ENCODE results near the gene PKIG. TPM values are rescaled to one million over a fixed set of nuclear protein-coding genes. Genes with fewer than 3 reads are reported as not detected.

PKIG gene
- total RNA-seq, 2 donors from 2014 or later: 61.5 to 77.6 TPM

GRCh38 chr20:44606725-44607441, 24.5 kb downstream of the PKIG start:
- no peak for TF ChIP-seq CTCF (conservative IDR thresholded peaks at IDR 0.05)
- Histone ChIP-seq H3K9me3 (ENCODE audit: control insufficient read depth, low read length) (peaks cover 10% of the 10 kb centered on the region), H3K9ac (ENCODE audit: extremely low read depth, low read length, poor library complexity, severe bottlenecking) (no peak overlapping the region), H3K36me3 (ENCODE audit: control insufficient read depth, insufficient read depth, low read length) (peaks cover 15% of the 10 kb centered on the region), H3K4me1 (ENCODE audit: control insufficient read depth, insufficient read depth, low read length) (peaks cover 7% of the 10 kb centered on the region), H3K4me3 (ENCODE audit: low read length) (no peak overlapping the region), H3K27me3 (ENCODE audit: control insufficient read depth, insufficient read depth, low read length, poor library complexity, severe bottlenecking) (no peaks in the 10 kb centered on the region), H3K27ac (ENCODE audit: low read depth, low read length) (no peak overlapping the region)
- no peak overlapping the region for H3K27ac Mint-ChIP-seq
- H3K4me1 Mint-ChIP-seq: peaks cover 13% of the 10 kb centered on the region
- DNase-seq: no peak
- no peaks in the 10 kb centered on the region for H3K27me3 Mint-ChIP-seq (ENCODE audit: insufficient read depth)
- no peaks in the 10 kb centered on the region for H3K9me3 Mint-ChIP-seq
- no peak overlapping the region for H3K4me3 Mint-ChIP-seq
- 92 to 95% methylated on average over 3 to 5 of the region's 5 CpGs for WGBS, 2 experiments (ENCODE audit: insufficient coverage in 1 of 2, insufficient read length in 1 of 2)
- H3K36me3 Mint-ChIP-seq (ENCODE audit: low read depth): peaks cover 12% of the 10 kb centered on the region

DNA sequence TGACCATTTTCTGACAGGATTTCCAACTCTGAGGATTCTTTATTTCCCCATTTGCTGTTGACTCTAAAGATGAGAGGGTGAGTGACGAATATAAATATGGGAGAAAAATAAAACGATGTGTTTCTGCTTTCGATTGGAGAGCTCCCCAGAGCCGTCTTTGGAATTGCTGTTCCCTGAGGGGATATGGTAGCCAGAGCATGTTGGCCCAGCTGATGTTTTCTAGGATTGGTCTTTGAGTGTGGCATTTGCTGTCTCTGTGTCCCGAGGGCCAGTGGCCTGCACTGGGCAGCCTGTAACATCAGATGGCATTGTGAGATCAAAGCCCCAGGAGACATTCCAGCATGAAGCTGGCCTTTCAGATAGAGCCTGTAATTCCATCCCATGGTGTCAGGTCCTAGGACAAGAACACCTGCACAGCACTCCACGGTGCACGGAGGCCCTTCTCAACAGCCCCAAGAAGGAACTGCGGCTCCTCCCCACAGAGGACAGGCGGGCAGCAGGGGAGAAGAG, 26.7 kb downstream of the PKIG start:
- peaks cover 23% of the 10 kb centered on the region for H3K36me3 Mint-ChIP-seq (ENCODE audit: low read depth)
- H3K9ac ChIP-seq (ENCODE audit: extremely low read depth, low read length, poor library complexity, severe bottlenecking): peak overlapping the region; percentile 16
- peaks cover 7% of the 10 kb centered on the region for H3K4me1 ChIP-seq (ENCODE audit: control insufficient read depth, insufficient read depth, low read length)
- H3K9me3 Mint-ChIP-seq: no peaks in the 10 kb centered on the region
- peaks cover 10% of the 10 kb centered on the region for H3K9me3 ChIP-seq (ENCODE audit: control insufficient read depth, low read length)
- no peak overlapping the region for H3K4me3 ChIP-seq (ENCODE audit: low read length)
- no peak for DNase-seq
- no peak for TF ChIP-seq CTCF (conservative IDR thresholded peaks at IDR 0.05)
- H3K27me3 ChIP-seq (ENCODE audit: control insufficient read depth, insufficient read depth, low read length, poor library complexity, severe bottlenecking): no peaks in the 10 kb centered on the region
- H3K4me1 Mint-ChIP-seq: peaks cover 13% of the 10 kb centered on the region
- H3K27ac Mint-ChIP-seq: peak overlapping the region; percentile 81
- H3K27me3 Mint-ChIP-seq (ENCODE audit: insufficient read depth): no peaks in the 10 kb centered on the region
- peaks cover 24% of the 10 kb centered on the region for H3K36me3 ChIP-seq (ENCODE audit: control insufficient read depth, insufficient read depth, low read length)
- no peak overlapping the region for H3K4me3 Mint-ChIP-seq
- no peak overlapping the region for H3K27ac ChIP-seq (ENCODE audit: low read depth, low read length)
- 90 to 96% methylated on average over 9 of the region's 9 CpGs for WGBS, 2 experiments (ENCODE audit: insufficient coverage in 1 of 2, insufficient read length in 1 of 2)

DNA sequence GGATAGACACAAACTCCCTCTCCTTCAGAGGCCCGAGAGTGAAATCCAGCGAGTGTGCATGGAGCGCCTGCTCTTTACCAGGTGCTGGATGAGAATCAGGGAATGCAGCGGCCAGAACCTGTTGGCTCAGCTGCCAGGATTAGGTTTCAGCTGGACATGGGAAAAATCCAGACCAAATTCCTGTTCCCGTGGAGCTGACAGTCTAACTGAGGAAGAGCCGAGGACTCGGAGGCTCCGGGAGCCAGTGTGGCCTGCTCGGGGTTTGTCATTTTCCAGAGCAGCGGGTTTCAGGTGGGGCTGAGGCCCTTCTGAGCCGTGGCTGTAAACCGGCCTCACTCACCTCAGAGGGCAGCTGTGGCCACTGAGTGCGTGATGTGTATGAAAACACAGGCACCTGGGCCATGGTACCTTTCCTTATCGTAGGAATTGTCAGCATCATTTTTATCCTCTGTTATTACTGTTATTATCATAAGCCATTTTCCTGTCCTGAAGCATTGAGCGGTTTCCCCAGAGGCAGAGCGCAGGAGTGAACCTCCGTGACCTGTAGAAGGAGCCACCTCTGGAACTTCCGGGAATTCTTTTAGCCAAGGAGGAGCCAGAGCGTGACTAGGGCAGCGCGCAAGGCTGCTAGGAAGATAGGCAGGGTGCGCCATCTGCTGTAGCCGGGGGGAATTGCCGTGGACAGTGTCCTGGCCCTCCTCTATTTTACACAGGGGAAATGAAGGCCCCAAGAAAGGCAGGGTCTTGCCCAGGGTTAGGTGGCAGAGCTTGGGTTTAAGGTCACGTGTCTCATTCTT, 27.3 kb downstream of the PKIG start:
- TF ChIP-seq CTCF (conservative IDR thresholded peaks at IDR 0.05): peak; percentile 98
- Histone ChIP-seq H3K36me3 (ENCODE audit: control insufficient read depth, insufficient read depth, low read length) (peaks cover 31% of the 10 kb centered on the region), H3K27me3 (ENCODE audit: control insufficient read depth, insufficient read depth, low read length, poor library complexity, severe bottlenecking) (no peaks in the 10 kb centered on the region), H3K9me3 (ENCODE audit: control insufficient read depth, low read length) (peaks cover 10% of the 10 kb centered on the region), H3K9ac (ENCODE audit: extremely low read depth, low read length, poor library complexity, severe bottlenecking) (peak overlapping the region; percentile 16), H3K4me3 (ENCODE audit: low read length) (no peak overlapping the region), H3K27ac (ENCODE audit: low read depth, low read length) (no peak overlapping the region), H3K4me1 (ENCODE audit: control insufficient read depth, insufficient read depth, low read length) (peaks cover 7% of the 10 kb centered on the region)
- 47% methylated on average over 24 to 25 of the region's 25 CpGs for WGBS, 2 experiments (ENCODE audit: insufficient coverage in 1 of 2, insufficient read length in 1 of 2)
- Mint-ChIP-seq H3K9me3 (no peaks in the 10 kb centered on the region), H3K27ac (peak overlapping the region; percentile 81), H3K27me3 (ENCODE audit: insufficient read depth) (no peaks in the 10 kb centered on the region), H3K4me3 (peak overlapping the region; percentile 18), H3K4me1 (peaks cover 13% of the 10 kb centered on the region), H3K36me3 (ENCODE audit: low read depth) (peaks cover 28% of the 10 kb centered on the region)
- DNase-seq: peak; percentile 98
